OCI-LY7 (cell line): ENCODE results near the gene PGAP6. TPM values are rescaled to one million over a fixed set of nuclear protein-coding genes. Genes with fewer than 3 reads are reported as not detected.

Source experiments
- BruUV-seq: library from RNA; stranded (reverse); fragments of 400-500 nt; replicated peaks from 2 replicates; lab custom pipeline; 2021; lab: Mats Ljungman, UMichigan
- CTCF ChIA-PET: fragments of 300-600 bp; sonication (Branson Sonifier 250); formaldehyde crosslinking; loops from one replicate; lab custom pipeline; 2022; ENCODE audit warnings: antibody characterized with exemption; ENCODE audit not compliant: unreplicated experiment; lab: Charles Lee
- POLR2A ChIA-PET: fragments of 300-600 bp; sonication (Branson Sonifier 250); formaldehyde crosslinking; loops from one replicate; lab custom pipeline; 2022; ENCODE audit warnings: antibody characterized with exemption; lab: Charles Lee
- DNase-seq: peaks from one replicate; pipeline ENCODE4 v3.0.0-alpha.2; 2015; ENCODE audit warnings: low spot score
- H2AFZ ChIP-seq: fragments of 200-600 bp; sonication (generic), shearing (Covaris generic); 2 replicates; pipeline ENCODE4 v1.6.1; 2014; ENCODE audit warnings: mild to moderate bottlenecking, antibody characterized with exemption, low read length, moderate library complexity
- H3K27ac ChIP-seq: fragments of 200-600 bp; sonication (generic); 2 replicates; pipeline ENCODE4 v1.5.1; 2014; ENCODE audit warnings: mixed run types, low read depth, mild to moderate bottlenecking, moderate library complexity, low read length, inconsistent platforms; ENCODE audit not compliant: poor library complexity, severe bottlenecking
- H3K36me3 ChIP-seq: fragments of 200-600 bp; sonication (generic); 2 replicates; pipeline ENCODE4 v1.6.1; 2014; ENCODE audit warnings: mild to moderate bottlenecking, antibody characterized with exemption, low read length, moderate library complexity, mixed read lengths; ENCODE audit not compliant: insufficient read depth
- H3K4me1 ChIP-seq: fragments of 200-600 bp; sonication (generic); 2 replicates; pipeline ENCODE4 v1.5.1; 2014; ENCODE audit warnings: mild to moderate bottlenecking, low read length; ENCODE audit not compliant: insufficient read depth, poor library complexity, severe bottlenecking
- H3K4me2 ChIP-seq: fragments of 200-600 bp; sonication (generic); 2 replicates; pipeline ENCODE4 v1.6.1; 2014; ENCODE audit warnings: mild to moderate bottlenecking, low read length
- H3K4me3 ChIP-seq: fragments of 200-600 bp; sonication (generic); 2 replicates; pipeline ENCODE4 v1.5.1; 2014; ENCODE audit warnings: mild to moderate bottlenecking, low read depth, low read length; ENCODE audit not compliant: poor library complexity, severe bottlenecking
- H3K79me2 ChIP-seq: fragments of 200-600 bp; sonication (generic); 2 replicates; pipeline ENCODE4 v1.6.1; 2016; ENCODE audit warnings: low read depth, mild to moderate bottlenecking, low read length, moderate library complexity, mixed read lengths; ENCODE audit not compliant: insufficient read depth
- H3K9me2 ChIP-seq: fragments of 200-600 bp; sonication (generic); 2 replicates; pipeline ENCODE4 v1.6.1; 2016; ENCODE audit warnings: mild to moderate bottlenecking, low read length, mixed read lengths; ENCODE audit not compliant: insufficient read depth
- H3K9me3 ChIP-seq: fragments of 200-600 bp; sonication (generic); 2 replicates; pipeline ENCODE4 v1.6.1; 2014; ENCODE audit warnings: mild to moderate bottlenecking, mixed run types, low read length, mixed read lengths
- H4K20me1 ChIP-seq: fragments of 200-600 bp; sonication (generic); 2 replicates; pipeline ENCODE4 v1.6.1; 2014; ENCODE audit warnings: mild to moderate bottlenecking, antibody characterized with exemption, low read length, moderate library complexity, mixed read lengths; ENCODE audit not compliant: insufficient read depth
- CTCF ChIP-seq: fragments of 200-600 bp; sonication (generic); conservative IDR thresholded peaks from 2 replicates; pipeline ENCODE4 v1.5.1; 2014; ENCODE audit warnings: mild to moderate bottlenecking, antibody characterized with exemption, low read length, moderate library complexity, mixed read lengths
- EZH2phosphoT487 ChIP-seq: fragments of 200-600 bp; sonication (generic); IDR thresholded peaks from 2 replicates; pipeline ENCODE4 v1.6.1; 2018; ENCODE audit warnings: low read depth, borderline replicate concordance, mild to moderate bottlenecking, mixed run types, antibody characterized with exemption, low read length, moderate library complexity, mixed read lengths
- intact Hi-C: fragments of 100-400 bp; cut with micrococcal nuclease; formaldehyde crosslinking; loops from one replicate; pipeline ENCODE4 v1.10.0; 2022; ENCODE audit not compliant: unreplicated experiment
- total RNA-seq, 2 experiments: library from RNA; depleted of rRNA in 1 of 2; stranded (reverse); fragments of >200 nt in 1 of 2; shearing (Covaris generic) in 1 of 2; gene quantifications; 2 replicates each; pipeline ENCODE4 v1.2.3, GENCODE V29; 2014 to 2022

The PGAP6 gene
- total RNA-seq, 2 experiments from 2014 or later = 41.2 to 50.6 TPM

- Histone ChIP-seq H2AFZ (no peak overlapping the region), H3K79me2 (no peaks in the 10 kb centered on the region), H3K4me3 (no peak overlapping the region), H3K9me3 (no peaks in the 10 kb centered on the region), H3K27ac (no peak overlapping the region), H3K4me1 (no peaks in the 10 kb centered on the region), H3K4me2 (no peak overlapping the region), H3K36me3 (no peaks in the 10 kb centered on the region), H3K9me2 (no peaks in the 10 kb centered on the region), H4K20me1 (no peaks in the 10 kb centered on the region)
- POLR2A ChIA-PET = no interaction called here
- TF ChIP-seq CTCF (no peak), EZH2phosphoT487 (no peak)
- intact Hi-C loops = no loop called here
- no peak for DNase-seq
- CTCF ChIA-PET = no interaction called here
- no TSS peak for BruUV-seq
These were observed 22.6 kb downstream of the PGAP6 start for GRCh38 chr16:359067-359763.

DNA sequence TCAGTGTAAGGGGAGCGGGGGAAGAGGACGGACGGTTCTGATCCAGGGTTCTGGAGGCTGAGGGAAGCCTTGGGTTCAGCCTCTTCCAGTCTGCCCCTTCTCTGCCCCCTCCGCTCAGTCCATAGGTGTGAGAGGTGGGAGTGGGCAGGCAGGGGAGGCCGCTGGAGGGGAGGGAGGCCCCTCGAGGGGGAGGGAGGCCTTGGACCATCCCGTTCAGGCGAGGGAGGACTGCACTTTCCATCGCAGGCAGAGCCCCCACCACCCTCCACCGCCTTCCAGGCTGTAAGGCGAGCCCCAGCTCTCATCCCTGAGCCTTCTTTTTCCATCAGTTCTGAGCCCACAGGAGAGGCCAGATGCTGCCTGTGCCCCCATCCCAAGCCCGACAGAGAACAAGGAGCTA lies 25.0 kb downstream of the PGAP6 start:
- no peak overlapping the region for H3K27ac ChIP-seq
- CTCF ChIA-PET = no interaction called here

More for the DNA sequence above, 25.0 kb downstream of the PGAP6 start:
- BruUV-seq = no TSS peak
- Histone ChIP-seq H3K4me1 (peaks cover 6% of the 10 kb centered on the region), H3K36me3 (no peaks in the 10 kb centered on the region), H2AFZ (no peak overlapping the region), H3K9me2 (no peaks in the 10 kb centered on the region), H3K9me3 (no peaks in the 10 kb centered on the region), H4K20me1 (no peaks in the 10 kb centered on the region), H3K4me2 (no peak overlapping the region), H3K79me2 (peaks cover 2% of the 10 kb centered on the region; the same call in 1 of the 2 replicates), H3K4me3 (no peak overlapping the region)
- no peak for DNase-seq
- TF ChIP-seq CTCF (no peak), EZH2phosphoT487 (no peak)
- intact Hi-C loops = no loop called here
- POLR2A ChIA-PET = no interaction called here
